ENCODE measurements around the gene LAG3.

DNA sequence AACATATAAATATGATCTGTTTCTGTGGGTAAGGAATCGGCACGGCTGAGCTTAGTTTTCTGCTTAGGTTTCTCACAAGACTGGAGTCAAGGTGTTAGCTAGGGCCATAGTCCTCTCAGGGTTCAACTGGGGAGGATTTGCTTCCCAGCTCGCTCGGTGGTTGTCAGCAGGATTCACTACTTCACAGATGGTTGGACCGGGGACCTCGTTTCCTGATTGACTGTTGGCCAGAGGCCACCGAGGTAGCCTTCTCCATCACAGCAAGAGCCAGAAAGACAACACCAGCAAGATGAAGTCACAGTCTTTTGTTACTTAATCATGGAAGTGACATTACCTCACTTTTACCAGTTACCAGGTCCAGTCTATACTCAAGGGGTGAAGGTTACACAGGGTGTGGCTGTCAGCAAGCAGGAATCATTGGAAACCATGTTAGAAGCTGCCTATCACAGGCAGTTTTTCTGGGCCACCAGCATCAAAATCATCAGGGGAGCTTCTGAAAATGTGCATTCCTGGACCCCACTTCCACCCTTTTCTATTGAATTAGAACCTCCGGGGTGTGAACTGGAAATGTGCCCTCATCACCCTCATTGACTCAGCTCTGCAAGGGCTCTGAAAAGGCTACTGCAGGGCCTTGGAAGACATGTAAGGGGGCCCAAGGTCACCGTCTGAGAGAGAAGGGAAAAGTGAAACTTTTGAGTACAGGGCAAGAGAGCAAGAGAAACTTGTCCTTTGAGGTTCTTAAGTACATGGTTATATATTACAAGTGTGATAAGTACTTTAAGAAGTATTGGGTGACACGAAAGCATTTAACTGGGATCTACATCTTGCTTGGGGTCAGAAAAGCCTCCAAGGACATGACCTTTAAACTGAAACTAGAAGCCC, 37.6 kb upstream of the LAG3 start:
- TF ChIP-seq GATA2 (IDR thresholded peaks at IDR 0.05; ENCODE audit: low read depth, low read length) (no peak), GATA3 (IDR thresholded peaks at IDR 0.05; ENCODE audit: low read depth, low read length) (no peak)
